ENCODE data around the gene WDR36.

GRCh38 chr5:111143910-111144309 lies 51.8 kb downstream of the WDR36 start:
- TF ChIP-seq CTCF (conservative IDR thresholded peaks at IDR 0.05; ENCODE audit: low read depth, low read length) (no peak), POLR2A (IDR thresholded peaks at IDR 0.05; ENCODE audit: low read depth, low read length) (no peak), BHLHE40 (IDR thresholded peaks at IDR 0.05; ENCODE audit: low read depth, low read length) (no peak), RFX5 (IDR thresholded peaks at IDR 0.05; ENCODE audit: low read depth, low read length) (no peak), CHD1 (IDR thresholded peaks at IDR 0.05; ENCODE audit: low read depth, low read length) (no peak), ELK1 (IDR thresholded peaks at IDR 0.05; ENCODE audit: borderline replicate concordance, low read depth, low read length) (no peak), RCOR1 (IDR thresholded peaks at IDR 0.05; ENCODE audit: insufficient replicate concordance, low read length) (no peak), MAFK (IDR thresholded peaks at IDR 0.05; ENCODE audit: low read depth, low read length) (no peak), CEBPB (IDR thresholded peaks at IDR 0.05; ENCODE audit: low read depth, low read length) (no peak), RAD21 (IDR thresholded peaks at IDR 0.05; ENCODE audit: low read length) (no peak)

Measured in IMR-90 (cell line).